Keratinocyte (primary cell): ENCODE data around the gene TNS2. TPM values are rescaled to one million over a fixed set of nuclear protein-coding genes. Genes with fewer than 3 reads are reported as not detected.

ENCODE experiments used
- DNase-seq: peaks from one replicate; pipeline ENCODE4 v3.0.0-alpha.2; 2011; ENCODE audit warnings: low read depth, missing footprints, low spot score
- FAIRE-seq: peaks from 2 replicates; lab custom pipeline; 2011; peaks lifted over from hg19 to GRCh38; lab: Jason Lieb, UNC
- H2AFZ ChIP-seq: 2 replicates; pipeline ENCODE4 v1.6.0; 2012; ENCODE audit warnings: low read length, control low read depth, inconsistent platforms; ENCODE audit not compliant: control insufficient read depth
- H3K27ac ChIP-seq: 2 replicates; pipeline ENCODE4 v1.5.1; 2011; ENCODE audit warnings: low read length; ENCODE audit not compliant: control insufficient read depth, insufficient read depth
- H3K27me3 ChIP-seq: 3 replicates; pipeline ENCODE4 v1.6.0; 2011; ENCODE audit warnings: low read length; ENCODE audit not compliant: control insufficient read depth, insufficient read depth; ENCODE audit errors: extremely low read depth
- H3K36me3 ChIP-seq, 2 experiments: 2 replicates in 1 of 2; 3 replicates in 1 of 2; pipeline ENCODE4 v1.5.1; 2011; ENCODE audit warnings: low read length in 2 of 2, mild to moderate bottlenecking in 1 of 2; ENCODE audit not compliant: control insufficient read depth in 2 of 2, insufficient read depth in 2 of 2; ENCODE audit errors: extremely low read depth in 1 of 2
- H3K4me1 ChIP-seq: 3 replicates; pipeline ENCODE4 v1.5.1; 2011; ENCODE audit warnings: low read length; ENCODE audit not compliant: control insufficient read depth, insufficient read depth; ENCODE audit errors: extremely low read depth
- H3K4me2 ChIP-seq: 3 replicates; pipeline ENCODE4 v1.6.0; 2011; ENCODE audit warnings: low read depth, low read length; ENCODE audit not compliant: control insufficient read depth, insufficient read depth; ENCODE audit errors: extremely low read depth
- H3K4me3 ChIP-seq, 3 experiments: fragments of 200-600 bp in 1 of 3; sonication (generic) in 1 of 3; 2 replicates in 2 of 3; 3 replicates in 1 of 3; pipeline ENCODE4 v1.5.1; 2011 to 2016; ENCODE audit warnings: low read length in 3 of 3, mild to moderate bottlenecking in 3 of 3, control low read depth in 2 of 3, inconsistent platforms in 1 of 3, low read depth in 1 of 3, mixed read lengths in 1 of 3, mixed run types in 1 of 3, moderate library complexity in 1 of 3; ENCODE audit not compliant: control insufficient read depth in 2 of 3, insufficient read depth in 2 of 3; ENCODE audit errors: extremely low read depth in 1 of 3
- H3K79me2 ChIP-seq: 2 replicates; pipeline ENCODE4 v1.6.0; 2012; ENCODE audit warnings: low read length; ENCODE audit not compliant: control insufficient read depth, insufficient read depth
- H3K9ac ChIP-seq: 3 replicates; pipeline ENCODE4 v1.6.0; 2011; ENCODE audit warnings: low read length; ENCODE audit not compliant: control insufficient read depth, insufficient read depth; ENCODE audit errors: extremely low read depth
- H3K9me1 ChIP-seq: 3 replicates; pipeline ENCODE4 v1.6.0; 2011; ENCODE audit warnings: low read length; ENCODE audit not compliant: control insufficient read depth, insufficient read depth; ENCODE audit errors: extremely low read depth
- H3K9me3 ChIP-seq: 2 replicates; pipeline ENCODE4 v1.5.1; 2012; ENCODE audit warnings: low read depth, low read length; ENCODE audit not compliant: control insufficient read depth
- H4K20me1 ChIP-seq: 3 replicates; pipeline ENCODE4 v1.6.0; 2011; ENCODE audit warnings: low read length; ENCODE audit not compliant: control insufficient read depth, insufficient read depth; ENCODE audit errors: extremely low read depth
- CTCF ChIP-seq, 3 experiments: IDR thresholded peaks in 1 of 3; conservative IDR thresholded peaks in 1 of 3; optimal IDR thresholded peaks in 1 of 3; 2 replicates in 2 of 3; 3 replicates in 1 of 3; pipeline versions ENCODE3 to v1.5.1; 2011; ENCODE audit warnings: low read length in 3 of 3, mild to moderate bottlenecking in 3 of 3, moderate library complexity in 2 of 3, control low read depth in 1 of 3, inconsistent platforms in 1 of 3; ENCODE audit not compliant: insufficient read depth in 2 of 3; ENCODE audit errors: extremely low read depth in 1 of 3
- EZH2 ChIP-seq: IDR thresholded peaks from one replicate; pipeline ENCODE4 v1.6.1; 2012; ENCODE audit warnings: inconsistent platforms, mild to moderate bottlenecking, low read length, moderate library complexity
- dilution Hi-C: fragments of 300-500 bp; cut with MboI; formaldehyde crosslinking; loops from one replicate; pipeline ENCODE4 v1.7.0; 2020; ENCODE audit warnings: low sequenced_read_pairs; ENCODE audit not compliant: extremely low pct_ligation_motif_present
- polyA plus RNA-seq, 5 experiments: library from polyadenylated mRNA; depleted of rRNA in 3 of 5; stranded (reverse) in 3 of 5; stranded (forward) in 1 of 5; unstranded in 1 of 5; fragments of >200 nt; gene quantifications; 1 replicate in 1 of 5; 2 replicates in 3 of 5; 3 replicates in 1 of 5; pipeline versions ENCODE4 v1.2.1 to v1.2.3, GENCODE V29; 2011 to 2012; ENCODE audit warnings: missing spikeins in 2 of 5, low read depth in 1 of 5, low replicate concordance in 1 of 5

TNS2 gene
- polyA plus RNA-seq, 1 donor (not counting 4 experiments of a cell fraction or from before 2014, with no cell fraction given) = 0.80 TPM

- H3K9me3 ChIP-seq = no peaks in the 10 kb centered on the region
- no peak overlapping the region for H3K27ac ChIP-seq
- no peaks in the 10 kb centered on the region for H3K9me1 ChIP-seq
- dilution Hi-C loops = no loop called here
- H3K36me3 ChIP-seq = no peaks in the 10 kb centered on the region
- H3K79me2 ChIP-seq = no peaks in the 10 kb centered on the region
- H3K4me3 ChIP-seq = no peak overlapping the region
- TF ChIP-seq CTCF (optimal IDR thresholded peaks at IDR 0.05 in 1 of 3, IDR thresholded peaks at IDR 0.05 in 1 of 3, conservative IDR thresholded peaks at IDR 0.05 in 1 of 3; ENCODE audit: extremely low read depth in 1 of 3, insufficient read depth in 2 of 3, low read length in 3 of 3) (no peak), EZH2 (no peak)
- H4K20me1 ChIP-seq = no peaks in the 10 kb centered on the region
- H3K4me2 ChIP-seq = no peak overlapping the region
- no peaks in the 10 kb centered on the region for H3K27me3 ChIP-seq
- no peak overlapping the region for H2AFZ ChIP-seq
- H3K9ac ChIP-seq = no peak overlapping the region
- peaks cover 8% of the 10 kb centered on the region for H3K4me1 ChIP-seq
- FAIRE-seq (no peak), DNase-seq (no peak)
Observed at GRCh38 chr12:53091756-53092155, 41.9 kb downstream of the TNS2 start.

- Histone ChIP-seq H3K4me1 (peaks cover 27% of the 10 kb centered on the region), H3K27me3 (no peaks in the 10 kb centered on the region), H4K20me1 (no peaks in the 10 kb centered on the region), H3K27ac (no peak overlapping the region), H3K9me3 (no peaks in the 10 kb centered on the region), H3K4me3 (no peak overlapping the region), H3K4me2 (no peak overlapping the region), H3K36me3 (no peaks in the 10 kb centered on the region), H3K79me2 (no peaks in the 10 kb centered on the region), H3K9me1 (no peaks in the 10 kb centered on the region), H2AFZ (no peak overlapping the region), H3K9ac (no peak overlapping the region)
- TF ChIP-seq CTCF (optimal IDR thresholded peaks at IDR 0.05 in 1 of 3, IDR thresholded peaks at IDR 0.05 in 1 of 3, conservative IDR thresholded peaks at IDR 0.05 in 1 of 3; ENCODE audit: extremely low read depth in 1 of 3, insufficient read depth in 2 of 3, low read length in 3 of 3) = no peak
- FAIRE-seq = no peak
- dilution Hi-C loops = no loop called here
- no peak for DNase-seq
Observed at GRCh38 chr12:53093777-53094393, 44.0 kb downstream of the TNS2 start.
